Fibroblast of peridontal ligament (primary cell): ENCODE results near the gene IGFBP7.
"Not testable (repeated sequence)": the region's sequence is repeated elsewhere in the genome, so short reads cannot be mapped to it uniquely, and the experiment has no call there.

Experiments used
- DNase-seq: peaks from one replicate; pipeline ENCODE4 v3.0.0-alpha.2; 2010; ENCODE audit errors: extremely low read depth

IGFBP7 gene

DNA sequence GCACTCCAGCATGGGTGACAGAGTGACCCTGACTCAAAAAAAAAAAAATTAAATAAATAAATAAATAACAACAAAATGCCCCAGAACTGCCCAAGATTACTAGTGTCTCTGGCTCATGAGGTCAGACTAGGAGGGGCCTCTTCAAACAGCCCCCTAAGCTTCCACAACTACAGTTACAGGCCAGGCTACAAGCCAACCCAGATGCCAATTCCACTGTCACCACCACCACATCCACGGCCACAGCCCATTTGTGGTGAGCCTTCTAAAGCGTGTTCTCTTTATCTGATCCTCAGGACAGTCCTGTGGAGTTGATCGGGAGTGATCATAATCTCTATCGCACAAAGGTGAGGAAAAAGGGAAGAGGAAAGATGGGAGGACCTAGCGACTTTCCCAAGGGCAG lies 36.6 kb downstream of the IGFBP7 start:
- no peak for DNase-seq

DNA sequence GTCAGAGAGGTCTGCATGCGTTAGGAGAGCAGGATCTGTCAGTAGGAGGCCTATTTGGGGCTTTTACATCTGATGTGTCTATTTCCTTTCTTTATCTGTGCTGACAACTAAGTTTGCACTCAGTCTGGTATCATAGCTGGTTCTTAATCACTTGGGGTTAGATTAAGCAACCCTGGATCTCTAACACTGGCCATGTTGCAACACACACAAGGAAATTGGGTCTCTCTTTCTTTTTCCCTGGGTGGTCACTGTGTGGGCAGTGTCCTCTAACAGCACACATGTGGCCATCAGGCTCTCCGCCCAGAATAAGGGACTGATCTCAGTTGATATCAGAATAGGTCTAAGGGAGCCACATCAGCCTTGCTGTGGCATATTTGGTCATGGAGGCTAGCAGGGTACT lies 38.9 kb downstream of the IGFBP7 start:
- DNase-seq: peak; percentile 77

DNA sequence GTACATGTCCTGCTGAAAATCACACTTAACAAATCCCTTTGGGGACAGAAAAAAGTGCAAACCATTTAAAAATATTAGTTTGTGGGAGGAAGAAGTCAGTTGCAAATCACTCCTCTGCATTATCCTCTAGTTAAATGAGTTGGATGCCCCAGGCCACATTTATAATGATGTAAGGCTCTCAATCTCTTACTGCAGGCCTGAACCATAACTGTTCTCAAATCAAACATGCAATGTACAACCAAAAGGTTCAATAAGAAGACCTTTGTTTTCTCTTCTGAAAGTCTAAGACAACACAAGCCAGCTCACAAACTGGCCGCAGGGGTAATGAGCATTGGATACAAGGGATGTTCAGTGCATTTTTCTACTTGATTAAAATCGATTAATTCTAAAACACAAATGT lies 39.7 kb downstream of the IGFBP7 start:
- no peak for DNase-seq

DNA sequence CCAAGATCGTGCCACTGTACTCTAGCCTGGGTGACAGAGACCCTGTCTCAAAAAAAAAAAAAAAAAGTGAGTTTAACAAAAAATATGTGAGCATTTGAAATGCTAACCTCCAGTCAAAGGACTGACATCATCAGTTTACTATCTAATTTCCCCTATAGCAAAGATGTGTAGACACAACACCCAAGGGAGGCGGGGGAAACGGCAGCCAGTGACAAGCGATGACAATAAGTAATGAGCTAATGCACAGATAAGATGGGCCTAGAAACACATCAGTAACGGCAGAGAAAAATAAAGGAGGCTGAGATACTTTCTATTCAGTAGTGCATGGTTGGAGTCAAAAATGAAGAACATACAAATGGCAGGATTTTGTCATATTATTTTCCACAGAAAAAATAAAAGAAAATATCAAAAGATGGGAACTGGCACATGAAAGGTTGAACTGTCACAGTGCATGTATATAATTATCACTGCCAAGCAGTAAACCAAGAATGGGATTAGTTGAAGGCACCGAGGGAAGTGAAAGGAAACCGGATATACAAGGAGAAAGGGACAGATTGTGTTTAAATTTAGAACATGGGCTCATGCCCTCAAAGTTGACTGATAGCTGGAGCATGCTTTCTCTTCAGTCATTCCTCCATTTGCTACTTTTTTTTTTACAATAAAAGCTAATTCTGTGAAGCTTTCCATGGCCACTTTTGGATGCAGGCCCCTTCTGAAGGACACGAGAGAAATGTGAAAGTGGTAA lies 41.8 kb downstream of the IGFBP7 start:
- DNase-seq: peak; percentile 30

- DNase-seq: peak; percentile 54
Measured at GRCh38 chr4:57065730-57066482, 44.3 kb downstream of the IGFBP7 start.

- DNase-seq: peak; percentile 99
Measured at GRCh38 chr4:57064811-57065711, 45.1 kb downstream of the IGFBP7 start.

DNA sequence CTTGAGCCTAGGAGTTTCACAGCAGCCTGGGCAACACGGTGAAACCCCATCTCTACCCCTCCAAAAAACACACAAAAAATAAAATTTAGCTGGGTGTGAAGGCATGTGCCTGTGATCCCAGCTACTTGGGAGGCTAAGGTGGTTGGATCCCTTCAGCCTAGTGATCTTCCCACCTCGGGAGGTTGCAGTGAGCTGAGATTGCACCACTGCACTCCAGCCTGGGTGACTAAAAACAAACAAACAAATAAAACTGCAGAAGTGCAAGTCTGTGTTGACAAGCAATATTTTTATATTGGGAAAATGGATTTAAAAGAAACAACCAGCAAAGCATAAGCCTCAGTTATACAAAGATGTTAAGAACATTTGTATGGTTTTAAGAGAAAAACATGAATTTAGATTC lies 46.1 kb downstream of the IGFBP7 start:
- no peak for DNase-seq

- no peak for DNase-seq
Measured at GRCh38 chr4:57063518-57063917, 46.7 kb downstream of the IGFBP7 start.

DNA sequence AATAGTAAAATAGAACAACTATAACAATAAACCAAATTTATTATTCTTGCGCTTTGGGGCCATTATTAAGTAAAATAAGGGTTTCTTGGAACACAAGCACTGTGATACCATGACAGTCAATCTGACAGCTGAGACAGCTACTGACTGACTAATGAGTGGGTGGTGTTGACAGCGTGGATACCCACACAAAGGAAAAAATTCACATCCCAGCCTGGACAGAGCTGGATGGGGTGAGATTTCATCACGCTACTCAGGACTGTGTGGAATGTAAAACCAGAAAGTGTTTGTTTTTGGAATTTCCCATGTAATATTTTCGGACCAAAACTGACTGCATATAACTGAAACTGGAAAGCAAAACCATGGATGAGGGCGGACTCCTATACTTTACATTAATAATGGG lies 48.8 kb downstream of the IGFBP7 start:
- DNase-seq: peak; percentile 75

GRCh38 chr4:57060717-57061067 lies 49.5 kb downstream of the IGFBP7 start:
- not testable (repeated sequence) for DNase-seq

DNA sequence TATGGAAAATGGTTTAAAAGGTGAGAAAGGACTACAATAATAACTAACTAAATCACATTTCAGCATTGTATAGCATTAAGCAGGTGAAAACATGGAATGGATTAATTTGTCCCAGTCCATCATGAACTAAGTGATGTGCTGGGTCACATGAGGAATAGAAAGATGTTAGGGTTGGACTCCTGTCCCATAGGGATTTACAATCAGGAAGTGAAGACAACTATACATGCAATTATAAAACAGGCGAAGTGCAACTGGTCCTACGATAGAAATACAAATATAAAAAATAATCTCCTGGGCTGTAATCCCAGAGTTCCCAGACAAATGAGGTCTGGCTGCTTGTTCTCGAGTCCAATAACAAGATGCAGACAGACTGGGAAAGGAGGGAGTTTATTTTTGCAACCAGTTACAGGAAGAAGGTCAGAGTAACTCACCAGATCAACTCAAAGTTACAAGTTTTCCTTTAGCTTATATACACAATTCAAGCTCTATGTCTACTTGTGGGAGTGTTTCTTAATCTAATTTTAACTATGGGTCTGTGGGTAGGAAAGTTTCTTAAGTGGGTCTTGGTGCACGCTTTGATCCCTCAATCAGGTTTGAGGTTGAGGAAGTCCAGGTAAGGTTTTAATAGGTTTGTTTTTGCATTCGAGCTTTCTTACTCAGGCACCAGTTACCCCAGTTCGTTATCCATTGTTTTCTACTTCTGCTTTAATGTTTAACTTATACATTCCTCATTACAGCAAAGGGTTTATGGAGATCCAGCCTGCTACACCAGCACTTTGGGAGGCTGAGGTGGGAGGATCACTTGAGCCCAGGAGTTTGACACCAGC lies 50.1 kb downstream of the IGFBP7 start:
- no peak for DNase-seq

GRCh38 chr4:57055886-57056285 lies 54.3 kb downstream of the IGFBP7 start:
- DNase-seq: no peak

DNA sequence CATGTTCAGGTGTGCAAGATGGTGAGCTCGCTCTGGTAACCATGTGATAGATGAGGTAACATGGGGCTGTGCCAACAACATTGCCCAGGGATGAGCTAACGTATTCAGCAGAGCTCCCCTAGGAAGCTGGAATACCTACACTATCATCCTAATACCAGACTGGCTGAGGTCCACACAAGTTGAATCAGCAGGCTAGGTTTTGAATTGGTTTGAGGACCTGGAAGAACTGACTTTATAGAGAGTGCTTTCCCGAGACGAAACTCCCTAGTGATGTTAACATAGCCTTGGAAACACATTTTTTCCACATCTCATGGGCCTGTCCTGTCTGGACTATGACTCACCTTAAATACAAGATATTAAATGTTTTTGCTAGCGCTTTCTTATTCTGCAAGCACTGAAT lies 56.7 kb downstream of the IGFBP7 start:
- peak; percentile 31 for DNase-seq

GRCh38 chr4:57051524-57051923 lies 58.7 kb downstream of the IGFBP7 start:
- no peak for DNase-seq

DNA sequence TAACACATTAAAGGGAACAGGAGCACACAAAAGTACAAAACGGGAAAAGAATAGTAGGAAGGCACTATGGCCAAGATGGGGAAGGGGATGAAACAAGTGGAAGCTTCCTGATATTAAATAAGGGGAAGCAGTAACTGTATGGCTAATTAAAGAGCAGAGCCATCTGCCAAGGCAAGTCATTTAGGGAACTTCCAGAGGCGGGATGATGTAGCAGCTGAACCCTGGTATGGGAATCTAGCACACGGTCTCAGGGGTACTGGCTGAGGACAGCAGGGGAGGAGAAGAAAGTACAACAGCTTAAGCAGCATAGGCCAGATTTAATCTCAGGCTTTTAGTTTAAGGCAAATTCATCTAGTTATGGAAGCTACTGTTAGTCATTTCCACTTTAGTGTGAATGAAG lies 59.1 kb downstream of the IGFBP7 start:
- no peak for DNase-seq

DNA sequence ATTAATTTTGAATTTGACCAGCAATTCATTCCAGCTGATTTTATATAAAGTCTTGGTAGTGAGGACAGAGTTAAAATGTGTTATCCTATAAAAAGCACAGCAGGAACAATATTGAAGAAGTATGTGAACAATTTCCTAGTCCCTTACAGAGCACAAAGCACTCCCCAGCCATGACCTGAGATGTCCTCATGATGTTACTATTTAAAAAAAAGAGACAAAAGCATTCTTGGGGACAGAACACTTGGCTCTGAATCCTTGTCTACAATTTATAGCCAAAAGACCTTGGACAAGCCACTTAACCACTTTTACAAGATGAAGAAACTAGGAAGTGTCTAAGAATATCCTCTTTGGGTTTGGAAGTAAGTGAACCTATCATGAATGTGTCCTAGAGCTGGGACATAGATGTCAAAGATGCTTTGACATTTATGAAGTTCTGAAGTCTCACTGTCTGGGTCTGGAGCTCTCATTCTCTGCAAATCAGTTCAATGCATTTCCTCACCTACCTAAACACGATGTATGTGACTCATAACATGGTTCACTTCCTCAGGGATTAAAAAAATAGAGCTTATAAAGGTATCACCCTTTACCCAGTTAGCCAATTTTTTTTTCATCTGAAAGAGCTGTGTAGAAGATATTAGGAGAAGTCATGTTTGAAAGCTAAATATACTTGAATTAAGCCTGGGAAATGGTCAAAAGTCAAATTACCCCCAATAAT lies 61.4 kb downstream of the IGFBP7 start:
- no peak for DNase-seq

GRCh38 chr4:57047046-57047445 lies 63.1 kb downstream of the IGFBP7 start:
- not testable (repeated sequence) for DNase-seq

- peak; percentile 73 for DNase-seq
Measured at GRCh38 chr4:57044996-57045395, 65.2 kb downstream of the IGFBP7 start.

GRCh38 chr4:57044279-57044678 lies 65.9 kb downstream of the IGFBP7 start:
- DNase-seq: peak; percentile 98

GRCh38 chr4:57043347-57044251 lies 66.6 kb downstream of the IGFBP7 start:
- DNase-seq: peak; percentile 95
